Smooth muscle cell (in vitro differentiated cells): Measurements from ENCODE around the gene TMEM98. TPM values are rescaled to one million over a fixed set of nuclear protein-coding genes. Genes with fewer than 3 reads are reported as not detected.
A peak's percentile ranks its signal among the peaks of the same experiment; 100 is the strongest.

Experiments used
- DNase-seq: peaks from one replicate; lab custom pipeline; 2025; ENCODE audit not compliant: unreplicated experiment; lab: John Stamatoyannopoulos, UW
- H2AFZ ChIP-seq: fragments of 200-600 bp; sonication (generic); 2 replicates; pipeline ENCODE4 v1.6.0; 2016; ENCODE audit warnings: antibody characterized with exemption, low read depth, mild to moderate bottlenecking
- H3F3A ChIP-seq: fragments of 200-600 bp; sonication (generic); 2 replicates; pipeline ENCODE4 v1.6.0; 2017; ENCODE audit warnings: antibody characterized with exemption, low read depth
- H3K27ac ChIP-seq: fragments of 200-600 bp; sonication (generic); 2 replicates; pipeline ENCODE4 v1.5.1; 2016; ENCODE audit warnings: low read depth, mild to moderate bottlenecking
- H3K27me3 ChIP-seq: fragments of 200-600 bp; sonication (generic); 2 replicates; pipeline ENCODE4 v1.6.1; 2016; ENCODE audit warnings: low read depth, mild to moderate bottlenecking
- H3K36me3 ChIP-seq: fragments of 200-600 bp; sonication (generic); 2 replicates; pipeline ENCODE4 v1.5.1; 2016; ENCODE audit warnings: low read depth
- H3K4me1 ChIP-seq: fragments of 200-600 bp; sonication (generic); 2 replicates; pipeline ENCODE4 v1.5.1; 2016; ENCODE audit warnings: low read depth
- H3K4me2 ChIP-seq: fragments of 200-600 bp; sonication (generic); 2 replicates; pipeline ENCODE4 v1.6.0; 2016; ENCODE audit warnings: mild to moderate bottlenecking
- H3K4me3 ChIP-seq: fragments of 200-600 bp; sonication (generic); 2 replicates; pipeline ENCODE4 v1.5.1; 2016; ENCODE audit warnings: mild to moderate bottlenecking
- H3K79me2 ChIP-seq: fragments of 200-600 bp; sonication (generic); 2 replicates; pipeline ENCODE4 v1.6.0; 2016; ENCODE audit warnings: low read depth, mild to moderate bottlenecking
- H3K9ac ChIP-seq: fragments of 200-600 bp; sonication (generic); 2 replicates; pipeline ENCODE4 v1.6.0; 2016; ENCODE audit warnings: low read depth
- H3K9me3 ChIP-seq: fragments of 200-600 bp; sonication (generic); replicated peaks from 2 replicates; pipeline ENCODE4 v1.5.1; 2016; ENCODE audit warnings: low read depth
- H4K20me1 ChIP-seq: fragments of 200-600 bp; sonication (generic); 2 replicates; pipeline ENCODE4 v1.6.0; 2016; ENCODE audit warnings: low read depth
- WGBS: methylation state at CpG from one replicate; pipeline ENCODE4 v1.1.7; 2016; ENCODE audit warnings: low lambda C conversion rate; 5-methylcytosine and 5-hydroxymethylcytosine counted together
- polyA plus RNA-seq: library from polyadenylated mRNA; unstranded; fragments of >200 nt; fragmentation: Nextera tagmentation; extraction: Ambion mirVana; gene quantifications from 2 replicates; pipeline ENCODE4 v1.2.1, GENCODE V29; 2016
- total RNA-seq: library from RNA; depleted of rRNA; stranded (reverse); fragments of >200 nt; gene quantifications from 2 replicates; pipeline ENCODE4 v1.2.3, GENCODE V29; 2014
- TF ChIP-seq, protein P1 (sequence below): fragments of 200-600 bp; sonication (generic); IDR thresholded peaks from 2 replicates; pipeline ENCODE4 v1.5.1; 2017; ENCODE audit warnings: borderline replicate concordance, mild to moderate bottlenecking, antibody characterized with exemption; ENCODE audit not compliant: insufficient read depth, poor library complexity, severe bottlenecking

TMEM98 gene
- total and polyA plus RNA-seq, 2 experiments from 2014 or later, result 190 to 222 TPM

- no peak for DNase-seq
- peaks cover 11% of the 10 kb centered on the region for H3K4me1 ChIP-seq
- TF ChIP-seq, protein P1, sequence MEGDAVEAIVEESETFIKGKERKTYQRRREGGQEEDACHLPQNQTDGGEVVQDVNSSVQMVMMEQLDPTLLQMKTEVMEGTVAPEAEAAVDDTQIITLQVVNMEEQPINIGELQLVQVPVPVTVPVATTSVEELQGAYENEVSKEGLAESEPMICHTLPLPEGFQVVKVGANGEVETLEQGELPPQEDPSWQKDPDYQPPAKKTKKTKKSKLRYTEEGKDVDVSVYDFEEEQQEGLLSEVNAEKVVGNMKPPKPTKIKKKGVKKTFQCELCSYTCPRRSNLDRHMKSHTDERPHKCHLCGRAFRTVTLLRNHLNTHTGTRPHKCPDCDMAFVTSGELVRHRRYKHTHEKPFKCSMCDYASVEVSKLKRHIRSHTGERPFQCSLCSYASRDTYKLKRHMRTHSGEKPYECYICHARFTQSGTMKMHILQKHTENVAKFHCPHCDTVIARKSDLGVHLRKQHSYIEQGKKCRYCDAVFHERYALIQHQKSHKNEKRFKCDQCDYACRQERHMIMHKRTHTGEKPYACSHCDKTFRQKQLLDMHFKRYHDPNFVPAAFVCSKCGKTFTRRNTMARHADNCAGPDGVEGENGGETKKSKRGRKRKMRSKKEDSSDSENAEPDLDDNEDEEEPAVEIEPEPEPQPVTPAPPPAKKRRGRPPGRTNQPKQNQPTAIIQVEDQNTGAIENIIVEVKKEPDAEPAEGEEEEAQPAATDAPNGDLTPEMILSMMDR, result no peak
- peak overlapping the region; percentile 90 for H3K4me2 ChIP-seq
- H3K27ac ChIP-seq, result no peak overlapping the region
- H3K9me3 ChIP-seq, result no peaks in the 10 kb centered on the region
- no peak overlapping the region for H2AFZ ChIP-seq
- no peaks in the 10 kb centered on the region for H3K27me3 ChIP-seq
- H3K36me3 ChIP-seq, result no peaks in the 10 kb centered on the region
- H4K20me1 ChIP-seq, result peaks cover 25% of the 10 kb centered on the region
- peaks cover under 1% of the 10 kb centered on the region for H3F3A ChIP-seq
- peak overlapping the region; percentile 85 for H3K9ac ChIP-seq
- H3K79me2 ChIP-seq, result peaks cover 17% of the 10 kb centered on the region
- 33% methylated on average over 2 of the region's 2 CpGs for WGBS
- peak overlapping the region; percentile 95 for H3K4me3 ChIP-seq
These were observed 1.6 kb downstream of the TMEM98 start for GRCh38 chr17:32929588-32929987.

GRCh38 chr17:32930512-32930911 is 2.6 kb downstream of the TMEM98 start:
- Histone ChIP-seq H3K4me3 (no peak overlapping the region), H3K36me3 (no peaks in the 10 kb centered on the region), H3K79me2 (peaks cover 17% of the 10 kb centered on the region), H3K4me2 (no peak overlapping the region), H3F3A (no peaks in the 10 kb centered on the region), H2AFZ (no peak overlapping the region), H3K27ac (no peak overlapping the region), H3K9ac (no peak overlapping the region), H3K27me3 (no peaks in the 10 kb centered on the region), H4K20me1 (peaks cover 25% of the 10 kb centered on the region), H3K9me3 (no peaks in the 10 kb centered on the region), H3K4me1 (peaks cover 11% of the 10 kb centered on the region)
- TF ChIP-seq, protein P1, result no peak
- no peak for DNase-seq
- 100% methylated on average over 1 of the region's 1 CpG for WGBS

GRCh38 chr17:32931686-32932085 is 3.7 kb downstream of the TMEM98 start:
- peaks cover 13% of the 10 kb centered on the region for H3K4me1 ChIP-seq
- peaks cover 30% of the 10 kb centered on the region for H4K20me1 ChIP-seq
- no peaks in the 10 kb centered on the region for H3K36me3 ChIP-seq
- no peaks in the 10 kb centered on the region for H3K27me3 ChIP-seq
- WGBS, result 88% methylated on average over 1 of the region's 1 CpG
- H3K79me2 ChIP-seq, result peaks cover 17% of the 10 kb centered on the region
- no peak overlapping the region for H3K4me2 ChIP-seq
- no peaks in the 10 kb centered on the region for H3F3A ChIP-seq
- no peak overlapping the region for H3K9ac ChIP-seq
- H3K9me3 ChIP-seq, result no peaks in the 10 kb centered on the region
- H3K4me3 ChIP-seq, result no peak overlapping the region
- DNase-seq, result no peak
- no peak overlapping the region for H2AFZ ChIP-seq
- no peak overlapping the region for H3K27ac ChIP-seq
- TF ChIP-seq, protein P1, result no peak

DNA sequence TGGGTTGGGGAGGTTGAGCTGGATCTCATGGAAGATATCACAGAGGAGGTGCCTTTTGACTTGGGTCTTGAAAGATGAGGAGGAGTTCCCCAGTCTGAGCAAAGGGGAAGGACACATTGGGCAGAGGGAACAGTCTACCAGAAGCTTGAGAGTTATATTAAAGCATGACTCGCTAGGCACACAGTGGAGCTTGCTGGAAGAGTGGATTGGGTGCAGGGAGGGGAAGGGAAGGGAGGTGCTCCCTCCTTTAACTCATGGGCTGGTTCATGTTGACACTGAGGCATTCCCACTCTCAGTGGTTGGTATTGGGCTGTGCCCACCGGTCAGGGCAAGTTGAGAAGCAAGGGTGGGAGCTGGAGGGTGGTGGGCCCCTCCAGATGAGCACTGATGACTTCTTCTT is 5.9 kb downstream of the TMEM98 start:
- TF ChIP-seq, protein P1, result no peak
- no peaks in the 10 kb centered on the region for H3K27me3 ChIP-seq
- peaks cover 12% of the 10 kb centered on the region for H3K79me2 ChIP-seq
- no peak for DNase-seq
- no peak overlapping the region for H3K4me3 ChIP-seq
- H4K20me1 ChIP-seq, result peaks cover 30% of the 10 kb centered on the region
- H3F3A ChIP-seq, result no peaks in the 10 kb centered on the region
- 100% methylated on average over 2 of the region's 2 CpGs for WGBS
- no peaks in the 10 kb centered on the region for H3K36me3 ChIP-seq
- no peak overlapping the region for H2AFZ ChIP-seq
- peaks cover 15% of the 10 kb centered on the region for H3K4me1 ChIP-seq
- no peak overlapping the region for H3K9ac ChIP-seq
- no peak overlapping the region for H3K4me2 ChIP-seq
- H3K9me3 ChIP-seq, result no peaks in the 10 kb centered on the region
- no peak overlapping the region for H3K27ac ChIP-seq
